ENCODE results near the gene NCAN.

Gene NCAN

DNA sequence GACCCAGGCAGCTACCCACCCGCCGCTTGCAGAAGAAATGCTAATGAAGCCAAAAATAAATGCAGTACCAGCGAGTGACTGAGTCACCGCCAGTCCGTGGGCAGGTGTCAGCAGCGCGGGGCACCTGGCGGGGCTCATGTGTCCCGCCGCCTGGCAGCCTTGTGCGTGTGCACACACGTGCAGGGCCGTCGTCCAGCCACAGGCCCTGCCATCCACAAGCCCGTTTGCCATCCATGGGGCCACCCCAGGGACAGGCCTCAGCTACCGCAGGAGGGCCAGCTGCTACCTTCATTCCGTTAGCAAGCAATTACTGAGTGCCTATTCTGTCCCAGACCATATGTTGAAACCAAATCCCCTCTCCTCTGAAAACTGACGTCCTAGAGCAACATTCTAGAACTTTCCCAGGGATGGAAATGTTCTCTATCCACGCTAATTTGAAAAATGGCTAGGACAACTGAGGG lies 20.5 kb downstream of the NCAN start:
- H3K36me3 ChIP-seq (ENCODE audit: insufficient read depth, low read length) = no peaks in the 10 kb centered on the region
- H3K27me3 ChIP-seq (ENCODE audit: insufficient read depth, low read length, poor library complexity, severe bottlenecking) = no peaks in the 10 kb centered on the region
- no peak overlapping the region for H3K4me2 ChIP-seq (ENCODE audit: low read depth, low read length, poor library complexity, severe bottlenecking)
- no peak overlapping the region for H3K4me3 ChIP-seq (ENCODE audit: low read length, poor library complexity, severe bottlenecking)
- H3F3A ChIP-seq (ENCODE audit: low read depth) = no peaks in the 10 kb centered on the region
- H4K20me1 ChIP-seq (ENCODE audit: insufficient read depth, low read length, poor library complexity, severe bottlenecking) = no peaks in the 10 kb centered on the region
- no peaks in the 10 kb centered on the region for H3K9me2 ChIP-seq (replicated peaks; ENCODE audit: low read depth, low read length)
- H3K9me3 ChIP-seq (ENCODE audit: insufficient read depth, low read depth, low read length) = no peaks in the 10 kb centered on the region; the same call in 1 of the 2 replicates
- H2AFZ ChIP-seq (ENCODE audit: low read length) = no peak overlapping the region
- H3K4me1 ChIP-seq (ENCODE audit: insufficient read depth, low read length, poor library complexity, severe bottlenecking) = no peaks in the 10 kb centered on the region
- H3K9ac ChIP-seq (ENCODE audit: low read depth, low read length, poor library complexity, severe bottlenecking) = no peak overlapping the region
- TF ChIP-seq, protein P1, sequence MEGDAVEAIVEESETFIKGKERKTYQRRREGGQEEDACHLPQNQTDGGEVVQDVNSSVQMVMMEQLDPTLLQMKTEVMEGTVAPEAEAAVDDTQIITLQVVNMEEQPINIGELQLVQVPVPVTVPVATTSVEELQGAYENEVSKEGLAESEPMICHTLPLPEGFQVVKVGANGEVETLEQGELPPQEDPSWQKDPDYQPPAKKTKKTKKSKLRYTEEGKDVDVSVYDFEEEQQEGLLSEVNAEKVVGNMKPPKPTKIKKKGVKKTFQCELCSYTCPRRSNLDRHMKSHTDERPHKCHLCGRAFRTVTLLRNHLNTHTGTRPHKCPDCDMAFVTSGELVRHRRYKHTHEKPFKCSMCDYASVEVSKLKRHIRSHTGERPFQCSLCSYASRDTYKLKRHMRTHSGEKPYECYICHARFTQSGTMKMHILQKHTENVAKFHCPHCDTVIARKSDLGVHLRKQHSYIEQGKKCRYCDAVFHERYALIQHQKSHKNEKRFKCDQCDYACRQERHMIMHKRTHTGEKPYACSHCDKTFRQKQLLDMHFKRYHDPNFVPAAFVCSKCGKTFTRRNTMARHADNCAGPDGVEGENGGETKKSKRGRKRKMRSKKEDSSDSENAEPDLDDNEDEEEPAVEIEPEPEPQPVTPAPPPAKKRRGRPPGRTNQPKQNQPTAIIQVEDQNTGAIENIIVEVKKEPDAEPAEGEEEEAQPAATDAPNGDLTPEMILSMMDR (conservative IDR thresholded peaks at IDR 0.05; ENCODE audit: low read length) = no peak
- TF ChIP-seq EZH2phosphoT487 (IDR thresholded peaks at IDR 0.05; ENCODE audit: borderline replicate concordance) = no peak
- no peaks in the 10 kb centered on the region for H3K79me2 ChIP-seq (ENCODE audit: insufficient read depth, low read length)

DNA sequence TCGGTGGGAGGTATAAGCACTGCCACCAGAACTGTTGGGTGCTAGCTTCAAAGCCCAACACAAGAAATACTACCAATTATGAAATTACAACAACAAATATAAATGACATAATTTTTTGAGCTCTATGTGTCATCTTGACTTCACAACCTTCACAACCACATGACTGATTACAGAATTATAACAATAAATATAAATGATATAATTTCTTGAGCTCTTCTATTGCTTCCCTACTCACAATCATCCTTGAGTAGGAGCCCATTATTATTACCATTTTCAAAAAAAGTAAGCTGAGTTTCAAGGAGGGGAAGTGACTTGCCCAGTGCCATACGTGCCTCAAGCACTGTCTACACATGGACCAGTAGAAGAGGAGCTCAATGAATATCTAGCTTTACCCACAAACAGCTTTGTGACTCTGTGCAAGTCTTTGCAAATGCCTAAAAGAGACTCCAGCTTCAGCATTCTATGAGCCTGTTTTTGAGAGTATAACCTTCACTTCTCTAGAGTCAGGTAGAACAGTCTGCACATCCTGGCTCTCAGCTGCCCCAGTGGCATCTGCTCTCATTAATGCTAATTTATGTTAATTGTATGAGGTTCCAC lies 22.6 kb downstream of the NCAN start:
- H3K4me2 ChIP-seq (ENCODE audit: low read depth, low read length, poor library complexity, severe bottlenecking) = no peak overlapping the region
- no peak overlapping the region for H2AFZ ChIP-seq (ENCODE audit: low read length)
- no peaks in the 10 kb centered on the region for H3K36me3 ChIP-seq (ENCODE audit: insufficient read depth, low read length)
- no peaks in the 10 kb centered on the region; the same call in 1 of the 2 replicates for H3K9me3 ChIP-seq (ENCODE audit: insufficient read depth, low read depth, low read length)
- no peaks in the 10 kb centered on the region for H4K20me1 ChIP-seq (ENCODE audit: insufficient read depth, low read length, poor library complexity, severe bottlenecking)
- H3K9me2 ChIP-seq (replicated peaks; ENCODE audit: low read depth, low read length) = no peaks in the 10 kb centered on the region
- TF ChIP-seq EZH2phosphoT487 (IDR thresholded peaks at IDR 0.05; ENCODE audit: borderline replicate concordance) = no peak
- TF ChIP-seq, protein P1 (conservative IDR thresholded peaks at IDR 0.05; ENCODE audit: low read length) = no peak
- no peaks in the 10 kb centered on the region for H3K27me3 ChIP-seq (ENCODE audit: insufficient read depth, low read length, poor library complexity, severe bottlenecking)
- no peak overlapping the region for H3K9ac ChIP-seq (ENCODE audit: low read depth, low read length, poor library complexity, severe bottlenecking)
- no peak overlapping the region for H3K4me3 ChIP-seq (ENCODE audit: low read length, poor library complexity, severe bottlenecking)
- H3K79me2 ChIP-seq (ENCODE audit: insufficient read depth, low read length) = no peaks in the 10 kb centered on the region
- no peaks in the 10 kb centered on the region for H3F3A ChIP-seq (ENCODE audit: low read depth)
- H3K4me1 ChIP-seq (ENCODE audit: insufficient read depth, low read length, poor library complexity, severe bottlenecking) = no peaks in the 10 kb centered on the region

DNA sequence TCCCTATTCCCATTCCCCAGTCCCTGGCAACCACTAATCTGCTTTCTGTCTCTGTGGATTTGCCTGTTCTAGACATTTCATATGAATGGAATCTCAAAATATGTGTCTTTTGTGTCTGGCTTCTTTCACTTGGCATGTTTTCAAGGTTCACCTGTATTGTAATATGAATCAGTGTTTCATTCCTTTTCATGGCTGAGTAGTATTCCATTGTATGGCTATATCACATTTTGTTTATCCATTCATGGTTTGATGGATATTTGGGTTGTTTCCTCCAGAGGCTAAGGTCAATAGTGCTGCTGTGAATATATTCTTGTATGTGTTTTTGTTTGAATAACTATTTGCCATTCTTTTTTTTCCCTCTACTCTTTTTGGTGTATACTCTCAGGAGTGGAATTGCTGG lies 24.4 kb downstream of the NCAN start:
- Histone ChIP-seq H2AFZ (ENCODE audit: low read length) (no peak overlapping the region), H4K20me1 (ENCODE audit: insufficient read depth, low read length, poor library complexity, severe bottlenecking) (no peaks in the 10 kb centered on the region), H3K4me3 (ENCODE audit: low read length, poor library complexity, severe bottlenecking) (no peak overlapping the region), H3K9ac (ENCODE audit: low read depth, low read length, poor library complexity, severe bottlenecking) (no peak overlapping the region), H3F3A (ENCODE audit: low read depth) (no peaks in the 10 kb centered on the region), H3K4me2 (ENCODE audit: low read depth, low read length, poor library complexity, severe bottlenecking) (no peak overlapping the region), H3K9me2 (replicated peaks; ENCODE audit: low read depth, low read length) (no peaks in the 10 kb centered on the region), H3K79me2 (ENCODE audit: insufficient read depth, low read length) (no peaks in the 10 kb centered on the region), H3K4me1 (ENCODE audit: insufficient read depth, low read length, poor library complexity, severe bottlenecking) (no peaks in the 10 kb centered on the region), H3K36me3 (ENCODE audit: insufficient read depth, low read length) (no peaks in the 10 kb centered on the region), H3K9me3 (ENCODE audit: insufficient read depth, low read depth, low read length) (no peaks in the 10 kb centered on the region; the same call in 1 of the 2 replicates), H3K27me3 (ENCODE audit: insufficient read depth, low read length, poor library complexity, severe bottlenecking) (no peaks in the 10 kb centered on the region)
- no peak for TF ChIP-seq EZH2phosphoT487 (IDR thresholded peaks at IDR 0.05; ENCODE audit: borderline replicate concordance)
- TF ChIP-seq, protein P1 (conservative IDR thresholded peaks at IDR 0.05; ENCODE audit: low read length) = no peak
